ENCODE data around the gene ERMP1.

DNA sequence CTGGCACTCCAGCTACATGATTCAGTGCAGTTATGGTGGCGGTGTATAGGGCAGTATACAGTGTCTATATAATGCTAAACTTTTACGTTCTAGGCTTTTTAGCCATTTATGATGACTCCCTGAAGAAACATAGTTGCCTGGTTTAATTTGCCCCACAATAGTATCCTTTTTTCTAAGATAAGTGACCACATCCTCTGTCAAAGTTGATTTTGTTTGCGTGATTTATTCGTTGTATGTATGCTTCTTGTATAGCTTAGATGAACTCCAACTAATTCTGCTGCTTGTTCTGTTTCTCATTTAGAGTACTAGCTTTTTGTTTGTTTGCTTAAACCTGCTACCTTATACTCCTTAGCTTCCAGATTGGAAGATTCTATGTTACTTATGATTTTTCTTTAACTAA, 83.6 kb downstream of the ERMP1 start:
- TF ChIP-seq, protein P1, sequence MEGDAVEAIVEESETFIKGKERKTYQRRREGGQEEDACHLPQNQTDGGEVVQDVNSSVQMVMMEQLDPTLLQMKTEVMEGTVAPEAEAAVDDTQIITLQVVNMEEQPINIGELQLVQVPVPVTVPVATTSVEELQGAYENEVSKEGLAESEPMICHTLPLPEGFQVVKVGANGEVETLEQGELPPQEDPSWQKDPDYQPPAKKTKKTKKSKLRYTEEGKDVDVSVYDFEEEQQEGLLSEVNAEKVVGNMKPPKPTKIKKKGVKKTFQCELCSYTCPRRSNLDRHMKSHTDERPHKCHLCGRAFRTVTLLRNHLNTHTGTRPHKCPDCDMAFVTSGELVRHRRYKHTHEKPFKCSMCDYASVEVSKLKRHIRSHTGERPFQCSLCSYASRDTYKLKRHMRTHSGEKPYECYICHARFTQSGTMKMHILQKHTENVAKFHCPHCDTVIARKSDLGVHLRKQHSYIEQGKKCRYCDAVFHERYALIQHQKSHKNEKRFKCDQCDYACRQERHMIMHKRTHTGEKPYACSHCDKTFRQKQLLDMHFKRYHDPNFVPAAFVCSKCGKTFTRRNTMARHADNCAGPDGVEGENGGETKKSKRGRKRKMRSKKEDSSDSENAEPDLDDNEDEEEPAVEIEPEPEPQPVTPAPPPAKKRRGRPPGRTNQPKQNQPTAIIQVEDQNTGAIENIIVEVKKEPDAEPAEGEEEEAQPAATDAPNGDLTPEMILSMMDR (conservative IDR thresholded peaks at IDR 0.05; ENCODE audit: low read depth, low read length), result no peak
- no peak for TF ChIP-seq EZH2 (IDR thresholded peaks at IDR 0.05; ENCODE audit: low read length, unreplicated experiment)

All from PC-3 (cell line).